Neutrophil (primary cell): ENCODE results near the gene BRAP.
A peak's percentile ranks its signal among the peaks of the same experiment; 100 is the strongest.
"Not testable (repeated sequence)": the region's sequence is repeated elsewhere in the genome, so short reads cannot be mapped to it uniquely, and the experiment has no call there.

ENCODE experiments used
- H3K27ac ChIP-seq: fragments of 200-600 bp; sonication (generic); 2 replicates; pipeline ENCODE4 v1.5.1; 2016; ENCODE audit warnings: mild to moderate bottlenecking, moderate library complexity
- H3K27me3 ChIP-seq: fragments of 200-600 bp; sonication (generic); 2 replicates; pipeline ENCODE4 v1.6.0; 2016; ENCODE audit warnings: mild to moderate bottlenecking
- H3K36me3 ChIP-seq: fragments of 200-600 bp; sonication (generic); 2 replicates; pipeline ENCODE4 v1.5.1; 2017
- H3K4me1 ChIP-seq, 2 experiments: fragments of 200-600 bp in 1 of 2; sonication (generic) in 1 of 2; 1 replicate in 1 of 2; 2 replicates in 1 of 2; pipeline versions ENCODE4 v1.5.1 to v1.6.1; 2013 to 2016; ENCODE audit warnings: low read depth in 1 of 2, low read length in 1 of 2, mild to moderate bottlenecking in 1 of 2, moderate library complexity in 1 of 2; ENCODE audit not compliant: control insufficient read depth in 1 of 2, insufficient read depth in 1 of 2
- H3K4me3 ChIP-seq, 2 experiments: fragments of 200-600 bp in 1 of 2; sonication (generic) in 1 of 2; 1 replicate in 1 of 2; 2 replicates in 1 of 2; pipeline ENCODE4 v1.5.1; 2013 to 2016; ENCODE audit warnings: low read depth in 1 of 2, low read length in 1 of 2, mild to moderate bottlenecking in 1 of 2, moderate library complexity in 1 of 2
- H3K9me3 ChIP-seq: fragments of 200-600 bp; sonication (generic); 2 replicates; pipeline ENCODE4 v1.5.1; 2016
- CTCF ChIP-seq: fragments of 200-600 bp; sonication (generic); IDR thresholded peaks from 2 replicates; pipeline ENCODE4 v1.5.1; 2016; ENCODE audit warnings: antibody characterized with exemption

The BRAP gene, protein sequence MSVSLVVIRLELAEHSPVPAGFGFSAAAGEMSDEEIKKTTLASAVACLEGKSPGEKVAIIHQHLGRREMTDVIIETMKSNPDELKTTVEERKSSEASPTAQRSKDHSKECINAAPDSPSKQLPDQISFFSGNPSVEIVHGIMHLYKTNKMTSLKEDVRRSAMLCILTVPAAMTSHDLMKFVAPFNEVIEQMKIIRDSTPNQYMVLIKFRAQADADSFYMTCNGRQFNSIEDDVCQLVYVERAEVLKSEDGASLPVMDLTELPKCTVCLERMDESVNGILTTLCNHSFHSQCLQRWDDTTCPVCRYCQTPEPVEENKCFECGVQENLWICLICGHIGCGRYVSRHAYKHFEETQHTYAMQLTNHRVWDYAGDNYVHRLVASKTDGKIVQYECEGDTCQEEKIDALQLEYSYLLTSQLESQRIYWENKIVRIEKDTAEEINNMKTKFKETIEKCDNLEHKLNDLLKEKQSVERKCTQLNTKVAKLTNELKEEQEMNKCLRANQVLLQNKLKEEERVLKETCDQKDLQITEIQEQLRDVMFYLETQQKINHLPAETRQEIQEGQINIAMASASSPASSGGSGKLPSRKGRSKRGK

DNA sequence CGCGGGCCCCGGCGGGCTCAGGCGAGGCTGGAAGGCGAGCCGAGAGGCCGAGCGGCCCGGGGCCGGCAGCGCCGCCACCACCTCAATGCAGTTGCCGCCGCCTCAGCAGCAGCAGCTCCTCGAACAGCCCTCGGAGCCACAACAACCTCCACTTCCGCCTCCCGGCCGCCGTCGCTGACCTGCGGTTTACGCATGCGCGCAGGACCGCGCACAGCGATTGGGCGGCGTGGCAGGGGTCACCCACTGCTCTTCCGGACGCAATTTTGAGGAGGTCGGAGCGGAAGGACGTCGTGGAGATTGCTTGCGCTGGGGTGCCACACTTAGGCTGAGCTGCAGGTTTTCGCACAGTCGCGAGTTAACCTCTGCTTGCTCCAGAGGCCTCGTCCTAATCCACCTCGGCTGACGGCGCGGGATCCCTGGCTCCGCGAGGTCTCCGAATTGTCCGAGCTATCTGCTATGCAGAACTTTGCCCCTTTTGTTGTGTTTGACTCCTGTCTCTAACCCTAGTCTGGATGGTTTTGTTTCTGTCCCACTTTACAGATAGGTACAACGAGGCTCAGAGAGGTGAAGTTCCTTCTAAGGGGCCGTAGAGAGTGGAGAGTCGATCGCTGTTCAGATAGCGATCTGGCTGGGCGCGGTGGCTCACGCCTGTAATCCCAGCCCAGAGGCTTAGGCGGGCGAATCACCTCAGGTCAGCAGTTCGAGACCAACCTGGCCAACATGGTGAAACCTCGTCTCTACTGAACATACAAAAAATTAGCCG, at the start of gene BRAP, which contains the start of gene ACAD10:
TSS of gene BRAP (minus strand) at position 146 of the 763 bp plus-strand sequence. CDS start 164 bp downstream, outside the sequence.
TSS of gene ACAD10 (plus strand) at position 243 of the 763 bp plus-strand sequence. CDS start 6,657 bp downstream, outside the sequence.
- Histone ChIP-seq H3K9me3 (no peaks in the 10 kb centered on the region), H3K36me3 (peaks cover 20% of the 10 kb centered on the region), H3K27ac (peak within 1 kb of the TSS; percentile 87), H3K4me3 (peak within 1 kb of the TSS; percentile 82 to 93), H3K27me3 (no peaks in the 10 kb centered on the region), H3K4me1 (peaks cover 21 to 29% of the 10 kb centered on the region in 2 experiments)
- peak; percentile 32 for TF ChIP-seq CTCF

- H3K27ac ChIP-seq, result no peak overlapping the region
- H3K36me3 ChIP-seq, result peaks cover 84% of the 10 kb centered on the region
- H3K4me3 ChIP-seq, result no peak overlapping the region
- no peak for TF ChIP-seq CTCF
- H3K27me3 ChIP-seq, result no peaks in the 10 kb centered on the region
- no peaks in the 10 kb centered on the region for H3K9me3 ChIP-seq
- no peaks in the 10 kb centered on the region for H3K4me1 ChIP-seq
Measured at GRCh38 chr12:111733340-111733915, 47.7 kb upstream of the BRAP start.

DNA sequence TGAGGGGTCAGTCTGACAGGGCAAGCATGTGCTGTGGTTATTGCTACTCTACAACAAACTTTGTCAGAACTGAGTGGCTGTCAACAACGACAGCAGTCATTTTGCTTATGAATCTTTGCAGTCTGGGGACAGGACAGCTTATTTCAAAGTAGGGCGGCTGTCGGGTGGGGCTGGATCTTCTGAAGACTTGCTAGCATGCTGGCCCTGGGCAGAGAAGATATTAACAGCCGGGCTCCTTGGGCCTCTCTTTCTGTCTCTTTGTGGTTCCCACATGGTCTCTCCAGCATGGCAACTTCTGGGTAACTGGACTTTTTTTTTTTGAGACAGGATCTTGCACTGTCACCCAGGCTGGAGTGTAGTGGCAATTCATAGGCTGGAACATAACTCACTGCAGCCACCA, 47.0 kb upstream of the BRAP start:
- no peak overlapping the region for H3K4me3 ChIP-seq
- H3K9me3 ChIP-seq, result no peaks in the 10 kb centered on the region
- H3K27me3 ChIP-seq, result no peaks in the 10 kb centered on the region
- peaks cover 78% of the 10 kb centered on the region for H3K36me3 ChIP-seq
- TF ChIP-seq CTCF, result no peak
- peaks cover 0 to 4% of the 10 kb centered on the region in 2 experiments for H3K4me1 ChIP-seq
- no peak overlapping the region for H3K27ac ChIP-seq

- Histone ChIP-seq H3K27ac (no peak overlapping the region), H3K9me3 (no peaks in the 10 kb centered on the region), H3K27me3 (no peaks in the 10 kb centered on the region), H3K36me3 (peaks cover 70% of the 10 kb centered on the region), H3K4me3 (no peak overlapping the region), H3K4me1 (peaks cover 0 to 6% of the 10 kb centered on the region in 2 experiments)
- TF ChIP-seq CTCF, result no peak
Measured at GRCh38 chr12:111730420-111730819, 44.7 kb upstream of the BRAP start.

DNA sequence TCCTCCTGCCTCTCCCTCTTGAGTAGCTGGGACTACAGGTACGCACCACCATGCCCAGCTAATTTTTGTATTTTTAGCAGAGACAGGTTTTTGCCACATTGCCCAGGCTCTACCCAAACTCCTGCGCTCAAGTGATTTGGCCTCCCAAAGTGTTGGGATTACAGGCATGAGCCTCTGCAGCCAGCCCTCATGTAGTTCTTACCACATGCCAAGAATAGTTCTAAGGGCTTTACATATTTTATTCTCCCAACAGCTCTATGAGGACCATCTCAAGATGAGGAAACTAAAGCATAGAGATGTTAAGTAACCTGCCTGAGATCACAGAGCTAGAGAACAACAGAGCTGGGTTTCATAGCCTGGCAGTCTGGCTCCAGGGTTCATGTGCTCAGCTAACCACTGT, 43.0 kb upstream of the BRAP start:
- no peak overlapping the region for H3K4me3 ChIP-seq
- no peaks in the 10 kb centered on the region for H3K27me3 ChIP-seq
- H3K9me3 ChIP-seq, result no peaks in the 10 kb centered on the region
- H3K27ac ChIP-seq, result no peak overlapping the region
- H3K36me3 ChIP-seq, result peaks cover 63% of the 10 kb centered on the region
- no peak for TF ChIP-seq CTCF
- H3K4me1 ChIP-seq, result peaks cover 0 to 6% of the 10 kb centered on the region in 2 experiments

GRCh38 chr12:111723646-111724360, 38.0 kb upstream of the BRAP start:
- not testable (repeated sequence) for H3K9me3 ChIP-seq, H3K4me3 ChIP-seq, H3K27ac ChIP-seq, H3K27me3 ChIP-seq, H3K4me1 ChIP-seq
- H3K36me3 ChIP-seq, result peaks cover 55% of the 10 kb centered on the region
